HG02588 (cell line): ENCODE data around the gene OR5B3.
"Not testable (repeated sequence)": the region's sequence is repeated elsewhere in the genome, so short reads cannot be mapped to it uniquely, and the experiment has no call there.

Source experiments
- ATAC-seq: cut with Tn5 transposase; IDR thresholded peaks from one replicate; pipeline ENCODE4 v1.9.1; 2021; ENCODE audit warnings: mild to moderate bottlenecking, moderate library complexity; ENCODE audit not compliant: unreplicated experiment

OR5B3 gene

GRCh38 chr11:58406774-58407173 lies at the start of gene OR5B3:
OR5B3 (minus strand) TSS chr11:58406874; CDS start chr11:58403409, 3,465 bp downstream.
- ATAC-seq: no peak

- ATAC-seq: no peak
Measured at GRCh38 chr11:58451585-58451984, 44.9 kb upstream of the OR5B3 start.

- ATAC-seq: no peak
Measured at GRCh38 chr11:58446294-58446693, 39.6 kb upstream of the OR5B3 start.

- no peak for ATAC-seq
Measured at GRCh38 chr11:58444300-58444699, 37.6 kb upstream of the OR5B3 start.

- no peak for ATAC-seq
Measured at GRCh38 chr11:58442136-58442535, 35.5 kb upstream of the OR5B3 start, which contains the start of gene OR5B12. OR5B12 (minus strand) TSS chr11:58442236; CDS start chr11:58440151, 2,085 bp downstream.

- ATAC-seq: no peak
Measured at GRCh38 chr11:58438486-58438885, 31.8 kb upstream of the OR5B3 start.

GRCh38 chr11:58434217-58434616 lies 27.5 kb upstream of the OR5B3 start:
- ATAC-seq: no peak

- no peak for ATAC-seq
Measured at GRCh38 chr11:58433638-58434203, 27.0 kb upstream of the OR5B3 start.

GRCh38 chr11:58429273-58429672 lies 22.6 kb upstream of the OR5B3 start:
- ATAC-seq: no peak

- ATAC-seq: no peak
Measured at GRCh38 chr11:58428021-58428420, 21.3 kb upstream of the OR5B3 start, which contains the start of gene OR5B2. OR5B2 (minus strand) TSS chr11:58428121; CDS start chr11:58423261, 4,860 bp downstream.

- not testable (repeated sequence) for ATAC-seq
Measured at GRCh38 chr11:58399622-58400021, 7.1 kb downstream of the OR5B3 start.

- ATAC-seq: no peak
Measured at GRCh38 chr11:58395581-58395980, 11.1 kb downstream of the OR5B3 start.

GRCh38 chr11:58394195-58394594 lies 12.5 kb downstream of the OR5B3 start:
- no peak for ATAC-seq

- no peak for ATAC-seq
Measured at GRCh38 chr11:58392746-58393145, 13.9 kb downstream of the OR5B3 start.

GRCh38 chr11:58391879-58392278 lies 14.8 kb downstream of the OR5B3 start:
- ATAC-seq: no peak

- no peak for ATAC-seq
Measured at GRCh38 chr11:58390551-58391063, 16.1 kb downstream of the OR5B3 start.

- no peak for ATAC-seq
Measured at GRCh38 chr11:58358969-58359368, 47.7 kb downstream of the OR5B3 start, which contains the start of gene OR5B17. OR5B17 (minus strand) TSS chr11:58359069; CDS start chr11:58359069, 0 bp downstream.

GRCh38 chr11:58354727-58355126 lies 51.9 kb downstream of the OR5B3 start:
- ATAC-seq: no peak
